Measurements from ENCODE around the gene ITGA1. TPM values are rescaled to one million over a fixed set of nuclear protein-coding genes. Genes with fewer than 3 reads are reported as not detected.

The ITGA1 gene
- total and polyA plus RNA-seq, 2 of the 13 experiments (the other 11 are each of a cell fraction or from before 2014, with no cell fraction given), result 23.1 to 28.6 TPM

GRCh38 chr5:52868417-52868816 is 80.7 kb downstream of the ITGA1 start (continued):
- TF ChIP-seq ZNF318 (CRISPR knock-in tag; IDR thresholded peaks at IDR 0.05), result no peak
- TF ChIP-seq MLXIP (CRISPR knock-in tag; IDR thresholded peaks at IDR 0.05; ENCODE audit: borderline replicate concordance), result no peak

Data from HepG2 (cell line).